Tibial nerve (tissue), 4 donors: ENCODE measurements around the gene ABTB1. TPM values are rescaled to one million over a fixed set of nuclear protein-coding genes. Genes with fewer than 3 reads are reported as not detected.

Experiments used
- DNase-seq, 2 donors: peaks; one replicate each; pipeline ENCODE4 v3.0.0-alpha.2; 2019; ENCODE audit warnings: low spot score in 2 of 2
- H3K27ac ChIP-seq, 4 donors: fragments of 200-600 bp; sonication (generic) in 3 of 4; one replicate each; pipeline ENCODE4 v1.5.1; 2017 to 2019; ENCODE audit warnings: mild to moderate bottlenecking in 1 of 4
- H3K27me3 ChIP-seq, 2 donors: fragments of 200-600 bp; sonication (generic) in 1 of 2; one replicate each; pipeline versions ENCODE4 v1.5.1 to v1.6.0; 2017 to 2019
- H3K36me3 ChIP-seq, 3 donors: fragments of 200-600 bp; sonication (generic); one replicate each; pipeline ENCODE4 v1.5.1; 2018 to 2019
- H3K4me1 ChIP-seq, 4 donors: fragments of 200-600 bp; sonication (generic) in 3 of 4; one replicate each; pipeline ENCODE4 v1.5.1; 2017 to 2019
- H3K4me3 ChIP-seq, 4 donors: fragments of 200-600 bp; sonication (generic) in 3 of 4; one replicate each; pipeline ENCODE4 v1.5.1; 2017 to 2019; ENCODE audit warnings: mild to moderate bottlenecking in 1 of 4, moderate library complexity in 1 of 4
- H3K9me3 ChIP-seq, 4 donors: fragments of 200-600 bp; sonication (generic) in 3 of 4; one replicate each; pipeline ENCODE4 v1.5.1; 2017 to 2019
- CTCF ChIP-seq, 5 experiments: fragments of 200-600 bp in 3 of 5; fragments of 450-650 bp in 2 of 5; sonication (generic) in 3 of 5; IDR thresholded peaks; one replicate each; pipeline ENCODE4 v1.5.1; 2016 to 2019; ENCODE audit warnings: antibody characterized with exemption in 5 of 5, mild to moderate bottlenecking in 3 of 5, moderate library complexity in 2 of 5
- EP300 ChIP-seq, 2 donors: sonication (generic); formaldehyde crosslinking; IDR thresholded peaks; one replicate each; pipeline ENCODE4 v1.6.1; 2017; ENCODE audit warnings: antibody characterized with exemption in 2 of 2, mild to moderate bottlenecking in 1 of 2
- POLR2A ChIP-seq, 2 donors: fragments of 450-650 bp; IDR thresholded peaks; one replicate each; pipeline ENCODE4 v1.6.1; 2017; ENCODE audit warnings: antibody characterized with exemption in 2 of 2, mild to moderate bottlenecking in 2 of 2, moderate library complexity in 2 of 2
- WGBS, 2 donors: methylation state at CpG; one replicate each; pipeline ENCODE4 v1.1.5; 2018; 5-methylcytosine and 5-hydroxymethylcytosine counted together
- total RNA-seq, 4 donors: library from RNA; depleted of rRNA; stranded (reverse); fragments of >200 nt; gene quantifications; one replicate each; pipeline ENCODE4 v1.1.0, GENCODE V29; 2016

The ABTB1 gene
- total RNA-seq, 4 donors from 2014 or later = 86.4 to 134 (median 121) TPM

DNA sequence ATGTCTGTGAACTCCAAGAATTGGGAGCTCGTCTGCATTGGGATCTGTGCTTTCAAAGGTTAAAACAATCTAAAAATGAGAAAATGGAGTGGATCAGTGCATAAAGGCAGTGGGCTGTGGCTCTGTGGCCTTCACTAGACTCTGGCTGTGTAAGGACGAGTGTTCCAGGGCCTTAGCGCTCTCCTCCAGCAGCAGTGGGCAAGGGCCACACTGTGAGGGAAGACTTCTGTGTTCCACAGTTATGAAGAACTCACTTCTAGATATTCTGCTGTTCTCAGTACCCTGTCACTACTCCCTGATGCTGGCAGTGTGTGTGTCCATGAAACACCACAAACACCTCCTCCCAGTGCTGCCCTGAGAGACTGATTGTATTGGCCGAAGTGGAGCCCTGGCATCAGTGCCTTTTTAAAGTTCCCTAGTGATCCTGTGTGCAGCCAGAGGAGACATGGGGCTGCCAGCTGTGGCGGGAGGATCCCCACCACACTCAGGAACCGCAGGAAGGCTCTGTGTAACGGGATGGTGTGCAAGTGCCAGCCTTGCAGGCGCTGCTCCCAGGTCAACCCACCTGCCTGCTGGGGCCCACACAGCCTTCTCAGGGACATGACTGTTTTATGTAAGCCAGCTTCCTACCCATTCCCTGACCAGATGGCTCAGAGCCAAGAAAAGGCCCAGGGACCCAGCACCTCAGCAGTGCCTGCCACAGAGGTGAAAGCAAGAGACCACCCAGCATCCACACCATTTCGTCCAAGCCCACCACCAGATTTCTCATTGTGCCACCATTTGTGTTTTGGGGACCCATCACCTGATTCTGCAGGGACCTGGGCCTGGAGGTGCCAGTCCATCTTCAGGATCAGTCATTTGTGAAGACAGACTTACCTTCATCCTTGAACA lies 40.4 kb downstream of the ABTB1 start:
- H3K4me1 ChIP-seq = peaks cover 0 to 79% (median 5%) of the 10 kb centered on the region in 4 donors
- H3K4me3 ChIP-seq = no peak overlapping the region
- TF ChIP-seq CTCF (IDR thresholded peaks at IDR 0.05) (no peak), POLR2A (IDR thresholded peaks at IDR 0.05) (no peak), EP300 (IDR thresholded peaks at IDR 0.05) (no peak)
- DNase-seq = no peak
- WGBS, 2 donors = 62 to 72% methylated on average over 9 of the region's 9 CpGs
- H3K27me3 ChIP-seq = no peaks in the 10 kb centered on the region
- H3K9me3 ChIP-seq = no peaks in the 10 kb centered on the region
- peaks cover 0 to 18% (median 0%) of the 10 kb centered on the region in 3 donors for H3K36me3 ChIP-seq
- peak overlapping the region in 3 of 4 donors; percentile 24 to 45 (median 25) for H3K27ac ChIP-seq

GRCh38 chr3:127714125-127714571 lies 41.4 kb downstream of the ABTB1 start:
- TF ChIP-seq POLR2A (IDR thresholded peaks at IDR 0.05) = no peak
- no peak for TF ChIP-seq CTCF (IDR thresholded peaks at IDR 0.05)
- peak in 1 of 2 donors; percentile 22 for TF ChIP-seq EP300 (IDR thresholded peaks at IDR 0.05)
- no peak overlapping the region for H3K4me3 ChIP-seq
- 66 to 80% methylated on average over 10 of the region's 10 CpGs for WGBS, 2 donors
- H3K27me3 ChIP-seq = no peaks in the 10 kb centered on the region
- peak overlapping the region in 1 of 4 donors; percentile 45 for H3K27ac ChIP-seq
- peaks cover 0 to 22% (median 0%) of the 10 kb centered on the region in 3 donors for H3K36me3 ChIP-seq
- no peaks in the 10 kb centered on the region for H3K9me3 ChIP-seq
- no peak for DNase-seq
- H3K4me1 ChIP-seq = peaks cover 0 to 71% (median 3%) of the 10 kb centered on the region in 4 donors

DNA sequence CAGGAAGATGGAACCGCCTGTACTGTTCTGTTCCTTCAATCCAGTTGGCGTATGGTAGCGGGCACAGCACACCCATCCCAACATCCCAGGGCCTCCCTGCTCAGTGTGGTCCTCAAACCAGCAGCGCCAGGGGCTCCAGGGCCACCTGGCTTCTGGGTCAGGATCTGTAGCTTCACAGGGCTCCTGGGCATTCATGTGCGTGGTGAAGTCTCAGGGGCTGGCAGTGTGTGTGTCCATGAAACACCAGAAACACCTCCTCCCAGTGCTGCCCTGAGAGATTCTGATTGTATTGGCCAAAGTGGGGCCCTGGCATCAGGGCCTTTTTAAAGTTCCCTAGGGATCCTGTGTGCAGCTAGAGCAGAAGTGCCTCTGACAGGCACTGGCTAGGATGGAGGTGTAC lies 42.1 kb downstream of the ABTB1 start:
- Histone ChIP-seq H3K27me3 (no peaks in the 10 kb centered on the region), H3K4me3 (no peak overlapping the region), H3K36me3 (peaks cover 0 to 30% (median 0%) of the 10 kb centered on the region in 3 donors), H3K27ac (peak overlapping the region in 1 of 4 donors; percentile 18), H3K4me1 (peaks cover 0 to 64% (median under 1%) of the 10 kb centered on the region in 4 donors), H3K9me3 (no peaks in the 10 kb centered on the region)
- TF ChIP-seq EP300 (IDR thresholded peaks at IDR 0.05) (no peak), CTCF (IDR thresholded peaks at IDR 0.05) (no peak), POLR2A (IDR thresholded peaks at IDR 0.05) (no peak)
- no peak for DNase-seq
- WGBS, 2 donors = 92 to 97% methylated on average over 5 of the region's 5 CpGs

DNA sequence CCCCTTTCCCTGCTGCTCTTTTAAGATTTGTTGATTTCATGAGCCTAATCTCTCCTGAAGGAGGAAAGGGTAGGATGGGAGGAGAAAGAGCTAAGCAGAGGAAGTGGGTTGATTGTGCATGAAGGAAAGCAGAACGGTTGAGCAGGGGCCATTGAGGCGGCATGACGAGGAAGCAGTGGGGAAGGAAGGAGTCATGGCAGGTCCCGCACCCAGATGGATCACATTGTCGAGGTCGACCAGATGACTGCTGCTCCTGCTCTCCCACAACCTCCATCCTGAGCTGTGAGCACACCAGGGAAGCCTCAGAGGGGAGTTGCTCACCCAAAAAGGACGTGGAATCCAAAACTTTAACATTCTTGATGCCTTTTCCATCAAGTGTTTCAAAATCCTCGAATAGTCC lies 42.8 kb downstream of the ABTB1 start:
- H3K27me3 ChIP-seq = no peaks in the 10 kb centered on the region
- DNase-seq = no peak

More for the DNA sequence above, 42.8 kb downstream of the ABTB1 start:
- H3K4me3 ChIP-seq = no peak overlapping the region
- peaks cover 0 to 61% (median 0%) of the 10 kb centered on the region in 4 donors for H3K4me1 ChIP-seq
- H3K27ac ChIP-seq = peak overlapping the region in 2 of 4 donors; percentile 5 to 28
- no peaks in the 10 kb centered on the region for H3K9me3 ChIP-seq
- TF ChIP-seq EP300 (IDR thresholded peaks at IDR 0.05) (no peak), POLR2A (IDR thresholded peaks at IDR 0.05) (no peak), CTCF (IDR thresholded peaks at IDR 0.05) (no peak)
- peaks cover 0 to 33% (median 0%) of the 10 kb centered on the region in 3 donors for H3K36me3 ChIP-seq
- 63 to 66% methylated on average over 8 of the region's 8 CpGs for WGBS, 2 donors
